ENCODE measurements around the gene PRPF31. TPM values are rescaled to one million over a fixed set of nuclear protein-coding genes. Genes with fewer than 3 reads are reported as not detected.
A peak's percentile ranks its signal among the peaks of the same experiment; 100 is the strongest.

Gene PRPF31
- total RNA-seq, 1 donor from 2014 or later = 89.8 TPM

DNA sequence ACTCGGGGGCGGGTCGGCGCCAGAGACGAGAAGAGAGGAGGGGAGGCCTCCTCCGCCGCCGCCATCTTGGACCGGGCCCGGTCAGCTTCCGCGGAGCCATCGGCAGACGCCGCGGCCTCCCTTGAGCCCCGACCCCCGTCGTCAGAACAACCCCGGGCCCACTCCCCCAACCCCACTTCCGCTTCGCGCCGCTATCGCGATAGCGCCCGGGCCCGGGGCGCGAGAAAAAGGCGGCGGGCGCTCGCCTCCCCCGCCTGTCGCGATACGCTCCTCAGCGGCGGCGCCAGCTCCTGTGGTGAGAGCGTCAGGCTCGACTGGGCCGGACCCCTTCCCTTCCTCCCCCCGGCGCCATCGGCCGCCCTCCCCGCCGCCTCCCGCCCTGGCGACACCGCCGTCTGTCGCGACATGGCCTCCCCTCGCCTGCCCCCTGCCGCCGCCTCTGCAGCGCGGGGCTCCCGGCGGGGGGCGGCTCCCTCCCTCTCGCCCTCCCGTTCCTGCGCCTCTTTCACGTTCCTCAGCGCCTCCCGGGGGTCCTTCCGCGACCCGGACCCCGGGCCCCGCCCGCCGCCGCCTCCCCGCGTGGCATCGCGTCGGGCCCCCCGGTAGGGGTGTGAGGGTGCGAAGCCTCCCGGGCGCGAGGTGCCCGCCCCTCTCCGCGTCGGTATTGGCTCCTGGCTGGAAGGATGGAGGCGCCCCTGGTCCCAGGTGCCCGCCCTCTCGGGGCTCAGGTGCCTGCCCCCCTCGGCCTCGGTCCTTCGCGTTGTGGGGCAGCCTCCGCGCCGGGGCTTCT lies 22.3 kb downstream of the PRPF31 start, which contains the start of gene CNOT3:
TSS of gene CNOT3 (plus strand) at position 64 of the 790 bp plus-strand sequence. CDS start 5,217 bp downstream, outside the sequence.
- Mint-ChIP-seq H3K4me1 (ENCODE audit: unreplicated experiment) (peaks cover 16% of the 10 kb centered on the region), H3K27ac (peak within 1 kb of the TSS; percentile 95), H3K9me3 (no peaks in the 10 kb centered on the region), H3K4me3 (peak within 1 kb of the TSS; percentile 95), H3K36me3 (peaks cover 3% of the 10 kb centered on the region), H3K27me3 (peaks cover 5% of the 10 kb centered on the region)
- no peak for DNase-seq (ENCODE audit: extremely low spot score, unreplicated experiment)
- TF ChIP-seq, protein P1, sequence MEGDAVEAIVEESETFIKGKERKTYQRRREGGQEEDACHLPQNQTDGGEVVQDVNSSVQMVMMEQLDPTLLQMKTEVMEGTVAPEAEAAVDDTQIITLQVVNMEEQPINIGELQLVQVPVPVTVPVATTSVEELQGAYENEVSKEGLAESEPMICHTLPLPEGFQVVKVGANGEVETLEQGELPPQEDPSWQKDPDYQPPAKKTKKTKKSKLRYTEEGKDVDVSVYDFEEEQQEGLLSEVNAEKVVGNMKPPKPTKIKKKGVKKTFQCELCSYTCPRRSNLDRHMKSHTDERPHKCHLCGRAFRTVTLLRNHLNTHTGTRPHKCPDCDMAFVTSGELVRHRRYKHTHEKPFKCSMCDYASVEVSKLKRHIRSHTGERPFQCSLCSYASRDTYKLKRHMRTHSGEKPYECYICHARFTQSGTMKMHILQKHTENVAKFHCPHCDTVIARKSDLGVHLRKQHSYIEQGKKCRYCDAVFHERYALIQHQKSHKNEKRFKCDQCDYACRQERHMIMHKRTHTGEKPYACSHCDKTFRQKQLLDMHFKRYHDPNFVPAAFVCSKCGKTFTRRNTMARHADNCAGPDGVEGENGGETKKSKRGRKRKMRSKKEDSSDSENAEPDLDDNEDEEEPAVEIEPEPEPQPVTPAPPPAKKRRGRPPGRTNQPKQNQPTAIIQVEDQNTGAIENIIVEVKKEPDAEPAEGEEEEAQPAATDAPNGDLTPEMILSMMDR (conservative IDR thresholded peaks at IDR 0.05) = peak; percentile 48

DNA sequence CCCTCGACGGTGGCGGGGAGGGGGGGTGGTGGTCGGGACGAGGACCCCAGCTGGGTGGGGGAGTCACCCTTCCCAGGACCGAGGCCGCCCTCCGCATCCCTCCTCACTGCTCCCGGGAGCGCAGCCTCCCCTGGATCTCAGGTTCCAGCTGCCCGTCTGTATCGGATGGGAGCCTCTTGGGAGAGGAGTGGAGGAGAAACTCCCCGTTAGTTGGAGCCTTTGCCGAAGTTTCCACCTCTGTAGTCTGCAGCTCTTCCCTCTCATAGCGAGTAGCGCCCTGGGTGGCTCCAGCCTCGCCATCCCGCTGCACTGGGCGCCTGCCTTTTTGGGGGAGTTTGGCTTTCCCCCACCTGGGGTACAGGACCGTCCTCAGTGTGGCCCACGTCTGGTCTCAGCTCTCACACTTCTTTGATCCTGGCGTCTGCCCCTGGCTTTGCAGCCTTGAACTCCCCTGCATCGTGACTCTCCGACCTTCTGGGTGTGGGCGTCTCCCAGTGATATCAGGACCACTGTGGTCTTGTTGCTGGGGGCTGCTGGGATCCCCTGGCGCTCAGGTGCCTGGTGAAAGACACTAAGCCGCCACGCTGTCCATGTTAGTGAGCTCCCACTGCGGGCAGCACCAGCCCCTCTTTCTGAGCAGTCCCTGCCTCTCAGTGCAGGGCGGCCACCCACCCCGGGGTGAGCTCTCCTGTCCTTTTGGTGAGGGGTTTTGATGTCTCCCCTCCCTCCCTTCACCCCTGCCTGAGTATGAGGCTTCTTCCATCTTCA lies 23.1 kb downstream of the PRPF31 start:
- peaks cover 5% of the 10 kb centered on the region for H3K27me3 Mint-ChIP-seq
- H3K4me3 Mint-ChIP-seq = peak overlapping the region; percentile 92
- peaks cover 16% of the 10 kb centered on the region for H3K4me1 Mint-ChIP-seq (ENCODE audit: unreplicated experiment)
- no peaks in the 10 kb centered on the region for H3K9me3 Mint-ChIP-seq
- TF ChIP-seq, protein P1 (conservative IDR thresholded peaks at IDR 0.05) = no peak
- H3K27ac Mint-ChIP-seq = peak overlapping the region; percentile 95
- DNase-seq (ENCODE audit: extremely low spot score, unreplicated experiment) = no peak
- peaks cover 3% of the 10 kb centered on the region for H3K36me3 Mint-ChIP-seq

DNA sequence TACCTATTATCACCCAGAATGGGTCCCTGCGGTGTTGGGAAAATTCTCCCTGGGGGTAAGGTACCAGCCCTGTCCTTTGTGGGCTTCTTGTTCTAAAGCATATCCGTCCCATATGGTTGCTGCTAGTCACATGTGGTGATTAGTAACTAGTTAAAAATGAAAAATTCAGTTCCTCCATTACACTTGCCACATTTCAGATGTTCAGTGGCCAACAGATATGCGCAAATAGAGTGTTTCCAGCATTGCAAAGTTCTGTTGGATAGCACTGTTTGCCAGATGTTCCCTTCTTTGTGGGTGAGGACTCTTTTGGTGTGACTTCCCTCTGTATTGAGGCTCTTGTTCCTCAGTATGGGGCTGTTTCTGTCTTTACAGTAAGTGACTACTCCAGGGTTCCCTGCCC lies 25.8 kb downstream of the PRPF31 start:
- no peaks in the 10 kb centered on the region for H3K27me3 Mint-ChIP-seq
- peak overlapping the region; percentile 63 for H3K4me3 Mint-ChIP-seq
- peaks cover 4% of the 10 kb centered on the region for H3K36me3 Mint-ChIP-seq
- no peak for DNase-seq (ENCODE audit: extremely low spot score, unreplicated experiment)
- peaks cover 9% of the 10 kb centered on the region for H3K4me1 Mint-ChIP-seq (ENCODE audit: unreplicated experiment)
- TF ChIP-seq, protein P1 (conservative IDR thresholded peaks at IDR 0.05) = no peak
- no peaks in the 10 kb centered on the region for H3K9me3 Mint-ChIP-seq
- H3K27ac Mint-ChIP-seq = no peak overlapping the region

DNA sequence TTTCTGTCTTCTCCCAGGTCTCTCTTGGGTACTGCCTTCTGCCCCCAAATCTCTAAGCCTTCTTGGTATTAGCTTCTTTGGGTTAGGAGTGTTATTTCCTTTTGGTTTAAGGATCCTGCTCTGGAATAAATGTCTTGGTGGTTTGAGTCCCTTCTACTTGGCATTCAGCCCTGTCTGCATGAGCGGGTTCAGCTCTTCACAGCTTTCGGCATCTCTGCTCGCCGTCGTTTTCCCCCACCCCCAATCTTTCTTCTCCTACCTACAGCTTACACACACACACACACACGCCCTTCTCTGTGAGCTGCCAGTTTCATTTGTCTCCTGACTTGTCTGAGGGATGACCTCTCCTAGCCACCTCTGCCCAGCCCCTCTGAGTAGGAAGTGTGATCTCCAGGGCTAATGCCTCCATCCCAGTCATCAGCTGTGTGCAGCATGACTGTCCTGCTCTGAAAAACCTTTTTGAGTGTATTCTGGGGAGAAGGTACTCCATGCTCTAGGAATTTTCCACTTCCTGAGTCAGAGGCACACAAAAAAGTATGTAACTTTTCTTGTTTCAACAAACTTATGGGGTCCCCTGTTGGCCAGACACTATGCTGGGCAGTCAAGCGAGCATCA lies 26.7 kb downstream of the PRPF31 start:
- DNase-seq (ENCODE audit: extremely low spot score, unreplicated experiment) = no peak
- peak overlapping the region; percentile 62 for H3K27ac Mint-ChIP-seq
- peaks cover 8% of the 10 kb centered on the region for H3K4me1 Mint-ChIP-seq (ENCODE audit: unreplicated experiment)
- peak overlapping the region; percentile 63 for H3K4me3 Mint-ChIP-seq
- no peaks in the 10 kb centered on the region for H3K27me3 Mint-ChIP-seq
- H3K36me3 Mint-ChIP-seq = peaks cover 9% of the 10 kb centered on the region
- TF ChIP-seq, protein P1 (conservative IDR thresholded peaks at IDR 0.05) = no peak
- no peaks in the 10 kb centered on the region for H3K9me3 Mint-ChIP-seq

DNA sequence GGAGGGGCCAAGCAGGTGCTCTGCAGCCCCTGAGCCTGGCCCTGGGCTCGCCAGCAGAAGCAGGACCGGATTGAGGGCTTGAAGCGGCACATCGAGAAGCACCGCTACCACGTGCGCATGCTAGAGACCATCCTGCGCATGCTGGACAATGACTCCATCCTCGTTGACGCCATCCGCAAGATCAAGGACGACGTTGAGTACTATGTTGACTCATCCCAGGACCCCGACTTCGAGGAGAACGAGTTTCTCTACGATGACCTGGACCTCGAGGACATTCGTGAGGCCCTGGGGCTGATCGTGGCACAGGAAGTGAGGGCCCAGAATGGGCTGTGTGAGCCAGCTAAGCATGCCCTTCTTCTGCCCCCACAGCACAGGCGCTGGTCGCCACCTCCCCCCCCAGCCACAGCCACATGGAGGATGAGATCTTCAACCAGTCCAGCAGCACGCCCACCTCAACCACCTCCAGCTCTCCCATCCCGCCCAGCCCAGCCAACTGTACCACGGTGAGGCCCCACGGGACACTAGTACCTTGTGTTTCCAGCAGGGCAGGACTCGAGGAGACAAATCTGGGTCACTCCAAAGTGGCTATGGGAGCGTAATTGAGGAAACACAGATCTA lies 30.1 kb downstream of the PRPF31 start:
- Mint-ChIP-seq H3K4me3 (no peak overlapping the region), H3K4me1 (ENCODE audit: unreplicated experiment) (peaks cover 2% of the 10 kb centered on the region), H3K27me3 (no peaks in the 10 kb centered on the region), H3K36me3 (peaks cover 17% of the 10 kb centered on the region), H3K27ac (no peak overlapping the region), H3K9me3 (no peaks in the 10 kb centered on the region)
- TF ChIP-seq, protein P1 (conservative IDR thresholded peaks at IDR 0.05) = no peak
- no peak for DNase-seq (ENCODE audit: extremely low spot score, unreplicated experiment)

All from type B pancreatic cell (in vitro differentiated cells).